RWPE1 (cell line): Measurements from ENCODE around the gene FOXP1.

Experiments
- CTCF ChIA-PET: fragments of 350-600 bp; sonication (Branson Sonifier 250); formaldehyde crosslinking; extraction: SDS; loops from one replicate; lab custom pipeline; 2021; lab: Yijun Ruan, JAX
- POLR2A ChIA-PET: fragments of 400-600 bp; formaldehyde crosslinking; extraction: SDS; loops from one replicate; lab custom pipeline; 2020; ENCODE audit warnings: antibody characterized with exemption; ENCODE audit not compliant: low non-redundant PET; lab: Yijun Ruan, JAX
- DNase-seq: peaks from one replicate; pipeline ENCODE4 v3.0.0; 2012; ENCODE audit warnings: low spot score
- H3K27ac ChIP-seq: fragments of 450-650 bp; 2 replicates; pipeline ENCODE4 v1.5.1; 2017
- TF ChIP-seq, protein P1 (sequence below): fragments of 450-650 bp; conservative IDR thresholded peaks from 2 replicates; pipeline ENCODE4 v1.5.1; 2017; ENCODE audit warnings: low read depth, mild to moderate bottlenecking

FOXP1 gene

DNA sequence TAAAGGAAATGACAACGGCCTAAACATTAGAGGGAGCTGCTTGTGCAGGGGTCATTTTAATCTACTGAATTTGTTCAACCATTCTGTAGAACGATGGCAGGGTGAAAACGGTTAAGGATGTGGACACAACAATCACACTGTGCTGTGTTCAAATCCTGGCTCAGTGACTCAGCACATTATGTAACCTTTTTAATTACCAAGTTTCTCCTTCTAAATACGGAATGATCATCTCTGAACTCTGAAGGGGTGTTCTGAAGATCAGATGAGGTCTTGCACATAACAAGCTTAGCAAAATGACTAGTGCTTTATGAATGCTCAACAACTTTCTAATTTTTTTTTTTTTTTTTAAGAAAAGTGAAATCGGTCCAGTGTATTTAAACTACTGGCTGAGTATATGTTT is 592.8 kb downstream of the FOXP1 start:
- CTCF ChIA-PET: interaction anchor here (0.6 kb wide), 1 partner anchor 180 kb away, joined by 4 read pairs; no protein-coding TSS in a partner anchor
- H3K27ac ChIP-seq: no peak overlapping the region
- POLR2A ChIA-PET: no interaction called here
- TF ChIP-seq, protein P1, sequence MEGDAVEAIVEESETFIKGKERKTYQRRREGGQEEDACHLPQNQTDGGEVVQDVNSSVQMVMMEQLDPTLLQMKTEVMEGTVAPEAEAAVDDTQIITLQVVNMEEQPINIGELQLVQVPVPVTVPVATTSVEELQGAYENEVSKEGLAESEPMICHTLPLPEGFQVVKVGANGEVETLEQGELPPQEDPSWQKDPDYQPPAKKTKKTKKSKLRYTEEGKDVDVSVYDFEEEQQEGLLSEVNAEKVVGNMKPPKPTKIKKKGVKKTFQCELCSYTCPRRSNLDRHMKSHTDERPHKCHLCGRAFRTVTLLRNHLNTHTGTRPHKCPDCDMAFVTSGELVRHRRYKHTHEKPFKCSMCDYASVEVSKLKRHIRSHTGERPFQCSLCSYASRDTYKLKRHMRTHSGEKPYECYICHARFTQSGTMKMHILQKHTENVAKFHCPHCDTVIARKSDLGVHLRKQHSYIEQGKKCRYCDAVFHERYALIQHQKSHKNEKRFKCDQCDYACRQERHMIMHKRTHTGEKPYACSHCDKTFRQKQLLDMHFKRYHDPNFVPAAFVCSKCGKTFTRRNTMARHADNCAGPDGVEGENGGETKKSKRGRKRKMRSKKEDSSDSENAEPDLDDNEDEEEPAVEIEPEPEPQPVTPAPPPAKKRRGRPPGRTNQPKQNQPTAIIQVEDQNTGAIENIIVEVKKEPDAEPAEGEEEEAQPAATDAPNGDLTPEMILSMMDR: no peak
- no peak for DNase-seq

DNA sequence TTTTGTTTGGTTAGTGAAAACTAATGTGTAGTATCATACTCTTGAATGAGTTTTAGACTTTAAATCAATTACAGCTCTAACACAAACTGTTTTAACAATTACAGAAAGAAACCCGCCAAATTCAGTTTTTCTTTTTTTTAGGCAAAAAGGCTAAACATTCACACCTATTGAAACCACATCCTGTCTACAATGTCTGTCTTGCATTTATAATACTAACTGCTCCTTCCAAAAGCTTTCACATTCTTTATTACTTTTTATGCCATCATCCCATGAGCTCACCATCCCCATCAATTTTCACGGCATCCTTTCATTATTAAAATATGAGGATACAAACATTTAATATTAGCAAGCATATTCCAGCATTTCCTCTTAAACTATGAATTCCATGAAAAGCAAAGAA is 593.3 kb downstream of the FOXP1 start:
- no peak for DNase-seq
- no peak overlapping the region for H3K27ac ChIP-seq
- ChIA-PET CTCF (interaction anchor here (0.6 kb wide), 1 partner anchor 179 kb away, joined by 4 read pairs; no protein-coding TSS in a partner anchor), POLR2A (no interaction called here)
- TF ChIP-seq, protein P1: no peak

DNA sequence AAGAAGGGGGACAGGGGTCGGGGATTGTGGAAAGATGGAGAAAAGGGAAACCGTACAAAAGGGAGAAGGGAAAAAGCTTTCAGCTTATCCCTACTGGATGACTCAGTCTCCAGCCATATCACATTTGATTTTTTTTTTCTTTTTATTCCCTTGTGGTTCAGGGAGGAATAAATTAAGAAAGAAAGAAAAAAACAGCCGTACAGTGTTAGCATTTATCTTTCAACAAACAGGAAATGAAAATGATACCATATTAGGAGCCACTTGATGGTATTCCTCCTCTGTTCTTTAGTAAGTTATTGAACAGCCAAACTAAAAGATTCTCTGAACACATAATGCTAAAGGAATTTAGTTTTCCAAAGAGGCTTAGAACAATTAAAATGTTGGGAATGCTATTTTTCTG is 594.4 kb downstream of the FOXP1 start:
- TF ChIP-seq, protein P1: no peak
- no peak overlapping the region for H3K27ac ChIP-seq
- ChIA-PET CTCF (interaction anchor here (0.6 kb wide), 1 partner anchor 187 kb away, joined by 3 read pairs; no protein-coding TSS in a partner anchor), POLR2A (no interaction called here)
- no peak for DNase-seq

GRCh38 chr3:70988111-70988510 is 595.4 kb downstream of the FOXP1 start:
- CTCF ChIA-PET: no interaction called here
- H3K27ac ChIP-seq: no peak overlapping the region
- TF ChIP-seq, protein P1: no peak
- no peak for DNase-seq
- POLR2A ChIA-PET: no interaction called here

DNA sequence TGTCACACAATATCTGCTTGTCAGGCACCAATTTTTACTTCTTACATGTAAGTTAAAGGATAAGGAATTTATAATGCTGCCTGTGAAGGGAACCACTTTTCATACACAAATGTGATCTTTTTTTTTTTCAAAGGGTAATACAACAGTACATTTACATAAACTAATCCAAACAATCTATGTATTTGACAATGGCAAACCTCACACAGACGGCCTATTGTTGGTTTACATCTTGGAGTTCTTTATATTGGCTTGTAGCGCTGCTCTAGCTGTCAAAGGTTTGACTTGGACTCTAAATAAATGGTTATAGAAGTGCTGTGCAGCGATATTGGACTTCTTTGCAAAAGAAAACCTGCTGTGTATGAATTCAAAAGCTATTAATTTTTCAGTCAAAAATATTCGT is 598.0 kb downstream of the FOXP1 start:
- no peak for DNase-seq
- ChIA-PET CTCF (no interaction called here), POLR2A (no interaction called here)
- no peak overlapping the region for H3K27ac ChIP-seq
- TF ChIP-seq, protein P1: no peak

GRCh38 chr3:70984776-70985482 is 598.6 kb downstream of the FOXP1 start:
- TF ChIP-seq, protein P1: no peak
- ChIA-PET POLR2A (no interaction called here), CTCF (no interaction called here)
- no peak for DNase-seq
- no peak overlapping the region for H3K27ac ChIP-seq
